Endothelial cell (in vitro differentiated cells): ENCODE data around the gene MITD1. TPM values are rescaled to one million over a fixed set of nuclear protein-coding genes. Genes with fewer than 3 reads are reported as not detected.

ENCODE experiments used
- DNase-seq: peaks from one replicate; pipeline ENCODE4 v3.0.0; 2021; ENCODE audit warnings: low spot score
- H3K27ac Mint-ChIP-seq: one replicate; pipeline ENCODE4 v1.8.0; 2021; ENCODE audit warnings: mixed read lengths, inconsistent platforms; ENCODE audit not compliant: unreplicated experiment
- H3K27me3 Mint-ChIP-seq: one replicate; pipeline ENCODE4 v1.8.0; 2021; ENCODE audit warnings: mild to moderate bottlenecking, moderate library complexity, mixed read lengths, inconsistent platforms; ENCODE audit not compliant: unreplicated experiment
- H3K36me3 Mint-ChIP-seq: one replicate; pipeline ENCODE4 v1.8.0; 2021; ENCODE audit warnings: mild to moderate bottlenecking, low read depth, mixed read lengths, inconsistent platforms; ENCODE audit not compliant: unreplicated experiment
- H3K4me1 Mint-ChIP-seq: one replicate; pipeline ENCODE4 v1.8.0; 2021; ENCODE audit warnings: mild to moderate bottlenecking, mixed read lengths, inconsistent platforms; ENCODE audit not compliant: unreplicated experiment
- H3K4me3 Mint-ChIP-seq: one replicate; pipeline ENCODE4 v1.8.0; 2021; ENCODE audit warnings: mild to moderate bottlenecking, mixed read lengths, inconsistent platforms; ENCODE audit not compliant: unreplicated experiment
- H3K9me3 Mint-ChIP-seq: one replicate; pipeline ENCODE4 v1.8.0; 2021; ENCODE audit warnings: mixed read lengths, inconsistent platforms; ENCODE audit not compliant: unreplicated experiment
- CTCF ChIP-seq: fragments of 200-600 bp; sonication (generic); IDR thresholded peaks from one replicate; pipeline ENCODE4 v1.5.0; 2021; ENCODE audit warnings: antibody characterized with exemption; ENCODE audit not compliant: unreplicated experiment
- total RNA-seq: library from RNA; stranded (reverse); fragmentation: NEBNext Ultra II Directional; extraction: Animal tissue kit (Norgen Biotek cat#: 25700); gene quantifications from one replicate; pipeline ENCODE4 v1.2.1, GENCODE V29; 2021; ENCODE audit not compliant: unreplicated experiment

The MITD1 gene
- total RNA-seq, 1 donor from 2014 or later, result 23.3 TPM

DNA sequence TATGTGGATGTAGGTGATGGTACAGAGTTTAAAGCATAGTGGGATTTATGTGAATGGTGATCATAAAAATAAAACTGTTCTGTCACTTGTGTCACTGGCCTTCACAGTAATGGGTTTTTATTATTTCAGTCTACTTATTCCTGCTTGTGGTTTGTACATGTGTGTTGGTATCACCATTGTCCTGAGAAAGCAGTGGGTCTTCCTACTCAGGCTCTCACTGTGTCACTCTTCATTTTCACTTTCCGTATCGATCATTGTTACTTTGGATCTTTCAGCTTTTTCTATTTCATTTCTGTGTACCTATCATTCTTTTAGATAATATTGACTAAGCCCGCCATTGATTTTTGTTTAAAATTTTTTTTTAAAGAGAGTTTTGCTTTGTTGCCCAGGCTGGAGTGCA lies 7.5 kb upstream of the MITD1 start:
- no peak for DNase-seq
- H3K9me3 Mint-ChIP-seq, result no peaks in the 10 kb centered on the region
- no peak overlapping the region for H3K4me3 Mint-ChIP-seq
- H3K27me3 Mint-ChIP-seq, result no peaks in the 10 kb centered on the region
- TF ChIP-seq CTCF, result no peak
- H3K4me1 Mint-ChIP-seq, result no peaks in the 10 kb centered on the region
- peaks cover 19% of the 10 kb centered on the region for H3K36me3 Mint-ChIP-seq
- no peak overlapping the region for H3K27ac Mint-ChIP-seq

- Mint-ChIP-seq H3K36me3 (peaks cover 13% of the 10 kb centered on the region), H3K4me3 (no peak overlapping the region), H3K27ac (no peak overlapping the region), H3K27me3 (no peaks in the 10 kb centered on the region), H3K9me3 (no peaks in the 10 kb centered on the region), H3K4me1 (no peaks in the 10 kb centered on the region)
- TF ChIP-seq CTCF, result no peak
- DNase-seq, result no peak
Measured at GRCh38 chr2:99187011-99187410, 6.2 kb upstream of the MITD1 start.

GRCh38 chr2:99184811-99185210 lies 4.0 kb upstream of the MITD1 start:
- Mint-ChIP-seq H3K9me3 (no peaks in the 10 kb centered on the region), H3K27me3 (no peaks in the 10 kb centered on the region), H3K4me3 (no peak overlapping the region), H3K4me1 (peaks cover 9% of the 10 kb centered on the region), H3K36me3 (peaks cover 4% of the 10 kb centered on the region), H3K27ac (no peak overlapping the region)
- no peak for TF ChIP-seq CTCF
- DNase-seq, result no peak

- DNase-seq, result no peak
- TF ChIP-seq CTCF, result no peak
- Mint-ChIP-seq H3K27me3 (peaks cover 2% of the 10 kb centered on the region), H3K4me1 (peaks cover 15% of the 10 kb centered on the region), H3K36me3 (no peaks in the 10 kb centered on the region), H3K4me3 (peak overlapping the region; percentile 34), H3K27ac (no peak overlapping the region), H3K9me3 (no peaks in the 10 kb centered on the region)
Measured at GRCh38 chr2:99183025-99183424, 2.2 kb upstream of the MITD1 start.

DNA sequence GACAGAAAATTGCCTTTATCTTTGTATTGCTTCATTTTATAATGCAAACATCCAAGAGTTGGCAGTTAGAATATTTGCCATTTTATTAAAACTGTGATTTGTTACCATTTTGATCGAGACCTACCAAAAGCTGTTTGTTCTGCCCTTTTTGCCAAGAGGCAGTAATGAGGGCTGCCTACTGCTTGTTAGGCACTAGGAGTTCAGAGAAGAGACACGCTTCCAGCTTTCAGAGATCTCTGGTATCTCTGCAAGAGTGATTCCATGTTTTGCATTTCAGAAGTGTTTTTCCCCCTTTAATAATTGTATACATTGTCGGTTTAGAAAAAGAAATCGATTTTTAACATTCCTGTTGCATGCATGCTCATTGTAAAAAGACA lies 754 bp upstream of the MITD1 start:
- H3K27ac Mint-ChIP-seq, result peak overlapping the region; percentile 93
- peaks cover 2% of the 10 kb centered on the region for H3K27me3 Mint-ChIP-seq
- TF ChIP-seq CTCF, result no peak
- H3K4me1 Mint-ChIP-seq, result peaks cover 15% of the 10 kb centered on the region
- peak overlapping the region; percentile 99 for H3K4me3 Mint-ChIP-seq
- H3K36me3 Mint-ChIP-seq, result no peaks in the 10 kb centered on the region
- H3K9me3 Mint-ChIP-seq, result no peaks in the 10 kb centered on the region
- no peak for DNase-seq
